Endodermal cell (in vitro differentiated cells): Measurements from ENCODE around the gene CTSS. TPM values are rescaled to one million over a fixed set of nuclear protein-coding genes. Genes with fewer than 3 reads are reported as not detected.

Source experiments
- DNase-seq: peaks from one replicate; pipeline ENCODE4 v3.0.0-alpha.2; 2017
- H3K27ac ChIP-seq: 2 replicates; pipeline ENCODE4 v1.5.1; 2013; ENCODE audit warnings: mild to moderate bottlenecking, low read depth, low read length, moderate library complexity
- H3K27me3 ChIP-seq: 2 replicates; pipeline ENCODE4 v1.6.1; 2013; ENCODE audit warnings: mild to moderate bottlenecking, low read length, moderate library complexity; ENCODE audit not compliant: insufficient read depth, control insufficient read depth, poor library complexity, severe bottlenecking
- H3K36me3 ChIP-seq: 2 replicates; pipeline ENCODE4 v1.7.0; 2013; ENCODE audit warnings: mild to moderate bottlenecking, low read length, moderate library complexity; ENCODE audit not compliant: control insufficient read depth, insufficient read depth
- H3K4me1 ChIP-seq: one replicate; pipeline ENCODE4 v1.7.0; 2013; ENCODE audit warnings: low read length; ENCODE audit not compliant: control insufficient read depth, insufficient read depth
- H3K4me3 ChIP-seq: 2 replicates; pipeline ENCODE4 v1.5.1; 2013; ENCODE audit warnings: mild to moderate bottlenecking, low read length, moderate library complexity
- H3K9ac ChIP-seq: 2 replicates; pipeline ENCODE4 v1.6.1; 2013; ENCODE audit warnings: mild to moderate bottlenecking, low read length, moderate library complexity; ENCODE audit not compliant: poor library complexity, severe bottlenecking; ENCODE audit errors: extremely low read depth
- H3K9me3 ChIP-seq: 2 replicates; pipeline ENCODE4 v1.6.1; 2013; ENCODE audit warnings: mild to moderate bottlenecking, low read length, moderate library complexity; ENCODE audit not compliant: control insufficient read depth
- H3K27ac Mint-ChIP-seq: 2 replicates; pipeline ENCODE4 v1.8.0; 2020; ENCODE audit warnings: mixed read lengths
- H3K27me3 Mint-ChIP-seq: 2 replicates; pipeline ENCODE4 v1.8.0; 2021; ENCODE audit warnings: mild to moderate bottlenecking, mixed read lengths; ENCODE audit not compliant: insufficient read depth
- H3K36me3 Mint-ChIP-seq: 2 replicates; pipeline ENCODE4 v1.8.0; 2020; ENCODE audit warnings: low read depth, mixed read lengths
- H3K4me1 Mint-ChIP-seq: 2 replicates; pipeline ENCODE4 v1.8.0; 2020; ENCODE audit warnings: mixed read lengths
- H3K4me3 Mint-ChIP-seq: 2 replicates; pipeline ENCODE4 v1.8.0; 2020; ENCODE audit warnings: mild to moderate bottlenecking, moderate library complexity, mixed read lengths
- H3K9me3 Mint-ChIP-seq: 2 replicates; pipeline ENCODE4 v1.8.0; 2020; ENCODE audit warnings: mild to moderate bottlenecking, mixed read lengths
- WGBS, 2 experiments: methylation state at CpG; one replicate each; pipeline versions ENCODE4 v1.1.5 to v1.1.7; 2013; ENCODE audit warnings: missing lambda C conversion rate in 2 of 2, mixed read lengths in 1 of 2; ENCODE audit not compliant: insufficient coverage in 1 of 2, insufficient read length in 1 of 2; 5-methylcytosine and 5-hydroxymethylcytosine counted together
- total RNA-seq, 2 donors: library from RNA; stranded (reverse); fragmentation: NEBNext Ultra II Directional in 1 of 2; extraction: Animal tissue kit (Norgen Biotek cat#: 25700) in 1 of 2; gene quantifications; 2 replicates in 1 of 2; 3 replicates in 1 of 2; pipeline ENCODE4 v1.2.1, GENCODE V29; 2021
- TF ChIP-seq, protein P1 (sequence below): fragments of 200-600 bp; sonication (generic); conservative IDR thresholded peaks from 2 replicates; pipeline ENCODE4 v1.5.0; 2021; ENCODE audit warnings: antibody characterized with exemption, mild to moderate bottlenecking

The CTSS gene
- total RNA-seq, 2 donors from 2014 or later: not detected

- DNase-seq: no peak
- H3K9me3 ChIP-seq: no peaks in the 10 kb centered on the region
- H3K27me3 ChIP-seq: no peaks in the 10 kb centered on the region
- no peak overlapping the region for H3K4me3 ChIP-seq
- TF ChIP-seq, protein P1, sequence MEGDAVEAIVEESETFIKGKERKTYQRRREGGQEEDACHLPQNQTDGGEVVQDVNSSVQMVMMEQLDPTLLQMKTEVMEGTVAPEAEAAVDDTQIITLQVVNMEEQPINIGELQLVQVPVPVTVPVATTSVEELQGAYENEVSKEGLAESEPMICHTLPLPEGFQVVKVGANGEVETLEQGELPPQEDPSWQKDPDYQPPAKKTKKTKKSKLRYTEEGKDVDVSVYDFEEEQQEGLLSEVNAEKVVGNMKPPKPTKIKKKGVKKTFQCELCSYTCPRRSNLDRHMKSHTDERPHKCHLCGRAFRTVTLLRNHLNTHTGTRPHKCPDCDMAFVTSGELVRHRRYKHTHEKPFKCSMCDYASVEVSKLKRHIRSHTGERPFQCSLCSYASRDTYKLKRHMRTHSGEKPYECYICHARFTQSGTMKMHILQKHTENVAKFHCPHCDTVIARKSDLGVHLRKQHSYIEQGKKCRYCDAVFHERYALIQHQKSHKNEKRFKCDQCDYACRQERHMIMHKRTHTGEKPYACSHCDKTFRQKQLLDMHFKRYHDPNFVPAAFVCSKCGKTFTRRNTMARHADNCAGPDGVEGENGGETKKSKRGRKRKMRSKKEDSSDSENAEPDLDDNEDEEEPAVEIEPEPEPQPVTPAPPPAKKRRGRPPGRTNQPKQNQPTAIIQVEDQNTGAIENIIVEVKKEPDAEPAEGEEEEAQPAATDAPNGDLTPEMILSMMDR: no peak
- no peak overlapping the region for H3K4me3 Mint-ChIP-seq
- H3K4me1 ChIP-seq: peaks cover 7% of the 10 kb centered on the region
- no peaks in the 10 kb centered on the region for H3K9me3 Mint-ChIP-seq
- no peak overlapping the region for H3K9ac ChIP-seq
- H3K27me3 Mint-ChIP-seq: no peaks in the 10 kb centered on the region
- WGBS, 2 experiments: 94 to 100% methylated on average over 1 of the region's 1 CpG
- H3K36me3 ChIP-seq: peaks cover 28% of the 10 kb centered on the region
- H3K4me1 Mint-ChIP-seq: peaks cover 15% of the 10 kb centered on the region
- no peak overlapping the region for H3K27ac ChIP-seq
- no peak overlapping the region for H3K27ac Mint-ChIP-seq
- peaks cover 18% of the 10 kb centered on the region for H3K36me3 Mint-ChIP-seq
Measured at GRCh38 chr1:150793221-150793620, 27.6 kb upstream of the CTSS start.

DNA sequence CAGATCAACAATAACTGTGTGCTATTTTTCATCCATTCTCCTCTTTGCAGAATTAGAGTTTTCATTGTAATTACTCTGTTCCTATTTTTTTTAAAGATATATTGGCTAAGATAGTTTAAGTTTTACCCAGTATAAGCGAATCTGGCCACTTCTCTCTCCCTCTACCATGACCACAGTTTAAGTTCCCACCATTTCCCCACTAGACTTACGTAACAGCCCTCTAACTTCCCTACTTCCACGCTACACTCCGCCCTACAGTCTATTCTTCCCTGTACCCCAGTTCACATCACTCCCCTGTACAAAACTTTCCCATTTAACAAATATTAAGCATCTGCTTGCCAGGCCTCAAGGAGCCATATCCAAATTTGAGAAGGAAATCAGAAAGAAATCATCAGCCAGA, 26.0 kb upstream of the CTSS start:
- Histone ChIP-seq H3K4me1 (no peaks in the 10 kb centered on the region), H3K27ac (no peak overlapping the region), H3K9ac (no peak overlapping the region), H3K9me3 (no peaks in the 10 kb centered on the region), H3K36me3 (peaks cover 20% of the 10 kb centered on the region), H3K4me3 (no peak overlapping the region), H3K27me3 (no peaks in the 10 kb centered on the region)
- peak overlapping the region; percentile 27 for H3K27ac Mint-ChIP-seq
- H3K4me3 Mint-ChIP-seq: no peak overlapping the region
- H3K27me3 Mint-ChIP-seq: no peaks in the 10 kb centered on the region
- DNase-seq: no peak
- no peaks in the 10 kb centered on the region for H3K9me3 Mint-ChIP-seq
- H3K4me1 Mint-ChIP-seq: peaks cover 8% of the 10 kb centered on the region
- peaks cover 18% of the 10 kb centered on the region for H3K36me3 Mint-ChIP-seq
- TF ChIP-seq, protein P1: no peak
- WGBS, 2 experiments: 83 to 91% methylated on average over 3 to 4 of the region's 4 CpGs

- no peaks in the 10 kb centered on the region for H3K9me3 Mint-ChIP-seq
- peaks cover 2% of the 10 kb centered on the region for H3K36me3 ChIP-seq
- peaks cover 4% of the 10 kb centered on the region for H3K36me3 Mint-ChIP-seq
- H3K27ac ChIP-seq: no peak overlapping the region
- no peak overlapping the region for H3K9ac ChIP-seq
- H3K27ac Mint-ChIP-seq: no peak overlapping the region
- no peak overlapping the region for H3K4me3 Mint-ChIP-seq
- no peaks in the 10 kb centered on the region for H3K4me1 ChIP-seq
- no peaks in the 10 kb centered on the region for H3K27me3 ChIP-seq
- WGBS, 2 experiments: 93% methylated on average over 4 of the region's 4 CpGs
- DNase-seq: peak; percentile 43
- H3K9me3 ChIP-seq: no peaks in the 10 kb centered on the region
- no peaks in the 10 kb centered on the region for H3K27me3 Mint-ChIP-seq
- peaks cover 8% of the 10 kb centered on the region for H3K4me1 Mint-ChIP-seq
- TF ChIP-seq, protein P1: no peak
- no peak overlapping the region for H3K4me3 ChIP-seq
Measured at GRCh38 chr1:150789396-150789795, 23.8 kb upstream of the CTSS start.
